Measurements from ENCODE around the gene CSMD2. TPM values are rescaled to one million over a fixed set of nuclear protein-coding genes. Genes with fewer than 3 reads are reported as not detected.

The CSMD2 gene
- total RNA-seq, 2 donors from 2014 or later: 2.8 to 3.0 TPM

DNA sequence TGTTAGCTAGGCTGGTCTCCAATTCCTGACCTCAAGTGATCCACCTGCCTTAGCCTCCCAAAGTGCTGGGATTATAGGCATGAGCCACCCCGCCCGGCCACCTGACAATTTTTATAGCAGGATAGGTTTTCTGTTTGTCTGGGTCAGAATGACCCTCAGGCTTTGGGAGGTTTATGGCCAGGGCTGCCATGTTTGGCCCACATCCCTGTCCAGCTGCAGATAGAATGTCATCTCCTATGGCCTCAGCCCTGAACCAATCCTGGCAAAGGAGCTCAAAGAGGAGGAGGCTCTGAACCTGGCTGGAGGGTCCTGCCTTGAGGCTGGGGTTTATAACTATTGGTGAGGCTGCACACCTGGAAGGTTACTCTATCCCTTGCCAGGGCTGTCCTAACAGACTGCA is 218.2 kb downstream of the CSMD2 start:
- TF ChIP-seq, protein P1, sequence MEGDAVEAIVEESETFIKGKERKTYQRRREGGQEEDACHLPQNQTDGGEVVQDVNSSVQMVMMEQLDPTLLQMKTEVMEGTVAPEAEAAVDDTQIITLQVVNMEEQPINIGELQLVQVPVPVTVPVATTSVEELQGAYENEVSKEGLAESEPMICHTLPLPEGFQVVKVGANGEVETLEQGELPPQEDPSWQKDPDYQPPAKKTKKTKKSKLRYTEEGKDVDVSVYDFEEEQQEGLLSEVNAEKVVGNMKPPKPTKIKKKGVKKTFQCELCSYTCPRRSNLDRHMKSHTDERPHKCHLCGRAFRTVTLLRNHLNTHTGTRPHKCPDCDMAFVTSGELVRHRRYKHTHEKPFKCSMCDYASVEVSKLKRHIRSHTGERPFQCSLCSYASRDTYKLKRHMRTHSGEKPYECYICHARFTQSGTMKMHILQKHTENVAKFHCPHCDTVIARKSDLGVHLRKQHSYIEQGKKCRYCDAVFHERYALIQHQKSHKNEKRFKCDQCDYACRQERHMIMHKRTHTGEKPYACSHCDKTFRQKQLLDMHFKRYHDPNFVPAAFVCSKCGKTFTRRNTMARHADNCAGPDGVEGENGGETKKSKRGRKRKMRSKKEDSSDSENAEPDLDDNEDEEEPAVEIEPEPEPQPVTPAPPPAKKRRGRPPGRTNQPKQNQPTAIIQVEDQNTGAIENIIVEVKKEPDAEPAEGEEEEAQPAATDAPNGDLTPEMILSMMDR (IDR thresholded peaks at IDR 0.05): no peak
- no peak for ATAC-seq (ENCODE audit: insufficient number of reproducible peaks, low FRiP score, low read depth)
- DNase-seq (ENCODE audit: low spot score): no peak
- Histone ChIP-seq H3K27ac (no peak overlapping the region), H3K9me3 (no peaks in the 10 kb centered on the region), H3K27me3 (replicated peaks; ENCODE audit: insufficient read depth) (no peaks in the 10 kb centered on the region), H3K4me1 (ENCODE audit: control insufficient read depth in 1 of 2, low read depth in 2 of 2) (no peaks in the 10 kb centered on the region), H3K36me3 (no peaks in the 10 kb centered on the region), H3K4me3 (no peak overlapping the region)

DNA sequence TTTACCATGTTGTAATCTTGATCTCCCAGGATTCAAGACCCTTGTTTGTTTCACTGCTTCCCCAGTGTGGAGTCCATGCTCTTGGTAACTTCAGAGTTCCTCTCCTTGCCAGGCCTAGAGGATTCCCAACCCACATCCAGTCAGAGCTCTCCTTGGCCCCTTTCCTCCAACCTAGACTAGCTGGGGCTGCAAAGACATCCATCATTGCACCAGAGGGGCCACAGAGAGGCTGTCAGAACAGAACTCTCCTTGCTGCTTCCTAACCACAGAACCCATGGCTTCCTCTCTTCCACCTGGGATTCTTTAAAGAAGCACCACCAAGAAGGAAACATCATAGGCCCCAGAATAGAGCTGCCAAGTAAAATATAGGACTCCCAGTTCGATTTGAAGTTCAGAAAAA is 220.2 kb downstream of the CSMD2 start:
- DNase-seq (ENCODE audit: low spot score) (no peak), ATAC-seq (ENCODE audit: insufficient number of reproducible peaks, low FRiP score, low read depth) (no peak)
- Histone ChIP-seq H3K9me3 (no peaks in the 10 kb centered on the region), H3K36me3 (no peaks in the 10 kb centered on the region), H3K27me3 (replicated peaks; ENCODE audit: insufficient read depth) (no peaks in the 10 kb centered on the region), H3K4me1 (ENCODE audit: control insufficient read depth in 1 of 2, low read depth in 2 of 2) (no peaks in the 10 kb centered on the region), H3K27ac (no peak overlapping the region), H3K4me3 (no peak overlapping the region)
- TF ChIP-seq, protein P1 (IDR thresholded peaks at IDR 0.05): no peak

DNA sequence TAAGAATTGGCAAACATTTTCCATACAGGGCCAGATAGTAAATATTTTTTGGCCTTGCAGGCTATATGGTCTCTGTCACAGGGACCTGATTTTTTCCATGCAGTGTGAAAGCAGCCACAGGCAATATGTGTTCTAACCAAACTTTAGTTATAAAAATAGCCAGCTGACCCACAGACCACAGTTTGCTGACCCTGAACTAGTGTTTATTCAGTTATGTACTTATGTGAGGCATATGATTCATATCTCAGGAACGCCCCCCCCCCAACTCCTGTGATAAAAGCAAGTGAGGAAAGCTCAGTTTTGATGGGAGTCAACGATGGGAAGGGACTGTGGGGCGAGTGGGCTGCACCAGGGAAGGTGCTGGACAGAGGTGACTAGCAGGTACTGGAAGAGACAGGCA is 221.1 kb downstream of the CSMD2 start:
- Histone ChIP-seq H3K4me1 (ENCODE audit: control insufficient read depth in 1 of 2, low read depth in 2 of 2) (no peaks in the 10 kb centered on the region), H3K9me3 (no peaks in the 10 kb centered on the region), H3K36me3 (no peaks in the 10 kb centered on the region), H3K4me3 (no peak overlapping the region), H3K27me3 (replicated peaks; ENCODE audit: insufficient read depth) (no peaks in the 10 kb centered on the region), H3K27ac (no peak overlapping the region)
- DNase-seq (ENCODE audit: low spot score): no peak
- ATAC-seq (ENCODE audit: insufficient number of reproducible peaks, low FRiP score, low read depth): no peak
- TF ChIP-seq, protein P1 (IDR thresholded peaks at IDR 0.05): no peak

DNA sequence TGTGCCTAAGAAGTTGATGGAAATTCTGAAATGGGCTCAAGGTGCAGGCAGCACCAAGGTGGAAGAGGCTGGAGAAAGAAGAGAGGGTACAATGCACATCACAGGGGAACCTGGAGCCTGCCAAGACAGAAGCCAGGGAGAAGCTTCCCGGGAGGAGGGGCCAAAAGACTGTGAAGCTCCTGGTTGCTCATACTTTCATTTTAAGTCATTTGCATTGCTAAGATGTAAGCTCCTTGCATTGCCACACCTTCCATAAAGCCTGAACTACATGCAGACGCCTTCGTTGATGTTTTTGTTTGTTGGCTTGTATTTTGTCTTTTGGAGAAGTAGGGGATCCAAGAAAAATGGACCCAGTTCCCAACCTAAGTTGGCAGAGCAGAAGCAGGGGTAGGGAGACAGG is 232.2 kb downstream of the CSMD2 start:
- Histone ChIP-seq H3K9me3 (no peaks in the 10 kb centered on the region), H3K4me1 (ENCODE audit: control insufficient read depth in 1 of 2, low read depth in 2 of 2) (no peaks in the 10 kb centered on the region), H3K36me3 (no peaks in the 10 kb centered on the region), H3K27me3 (replicated peaks; ENCODE audit: insufficient read depth) (no peaks in the 10 kb centered on the region), H3K27ac (no peak overlapping the region), H3K4me3 (no peak overlapping the region)
- ATAC-seq (ENCODE audit: insufficient number of reproducible peaks, low FRiP score, low read depth) (no peak), DNase-seq (ENCODE audit: low spot score) (no peak)
- TF ChIP-seq, protein P1 (IDR thresholded peaks at IDR 0.05): no peak

DNA sequence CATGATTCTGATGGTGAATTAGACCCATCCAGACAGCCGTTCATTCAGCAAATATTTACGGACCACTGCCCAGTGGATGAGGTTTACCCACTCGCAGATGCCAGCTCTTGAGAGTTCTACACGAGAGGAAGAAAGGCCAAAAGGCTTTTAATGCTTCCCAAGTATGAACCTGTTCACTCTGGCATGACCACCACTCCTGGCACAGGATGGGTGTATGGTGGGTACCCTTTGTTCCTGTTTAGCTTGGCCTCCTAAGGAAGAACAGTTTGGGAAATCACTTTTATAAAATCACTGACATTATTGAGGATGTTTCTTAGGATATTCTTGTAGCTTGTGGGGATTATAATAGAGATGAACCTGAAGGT is 233.9 kb downstream of the CSMD2 start:
- DNase-seq (ENCODE audit: low spot score) (no peak), ATAC-seq (ENCODE audit: insufficient number of reproducible peaks, low FRiP score, low read depth) (no peak)
- Histone ChIP-seq H3K9me3 (no peaks in the 10 kb centered on the region), H3K36me3 (no peaks in the 10 kb centered on the region), H3K4me3 (no peak overlapping the region), H3K27ac (no peak overlapping the region), H3K27me3 (replicated peaks; ENCODE audit: insufficient read depth) (no peaks in the 10 kb centered on the region), H3K4me1 (ENCODE audit: control insufficient read depth in 1 of 2, low read depth in 2 of 2) (no peaks in the 10 kb centered on the region)
- TF ChIP-seq, protein P1 (IDR thresholded peaks at IDR 0.05): no peak

Measured in thoracic aorta (tissue), 2 donors.